Endothelial cell of hepatic sinusoid (primary cell): ENCODE data around the gene AREG.
"Not testable (repeated sequence)": the region's sequence is repeated elsewhere in the genome, so short reads cannot be mapped to it uniquely, and the experiment has no call there.

ENCODE experiments used
- in situ Hi-C: cut with HindIII; loops from 2 replicates; pipeline ENCODE4 v1.10.0; 2017; ENCODE audit warnings: low sequenced_read_pairs

Gene AREG, protein sequence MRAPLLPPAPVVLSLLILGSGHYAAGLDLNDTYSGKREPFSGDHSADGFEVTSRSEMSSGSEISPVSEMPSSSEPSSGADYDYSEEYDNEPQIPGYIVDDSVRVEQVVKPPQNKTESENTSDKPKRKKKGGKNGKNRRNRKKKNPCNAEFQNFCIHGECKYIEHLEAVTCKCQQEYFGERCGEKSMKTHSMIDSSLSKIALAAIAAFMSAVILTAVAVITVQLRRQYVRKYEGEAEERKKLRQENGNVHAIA

DNA sequence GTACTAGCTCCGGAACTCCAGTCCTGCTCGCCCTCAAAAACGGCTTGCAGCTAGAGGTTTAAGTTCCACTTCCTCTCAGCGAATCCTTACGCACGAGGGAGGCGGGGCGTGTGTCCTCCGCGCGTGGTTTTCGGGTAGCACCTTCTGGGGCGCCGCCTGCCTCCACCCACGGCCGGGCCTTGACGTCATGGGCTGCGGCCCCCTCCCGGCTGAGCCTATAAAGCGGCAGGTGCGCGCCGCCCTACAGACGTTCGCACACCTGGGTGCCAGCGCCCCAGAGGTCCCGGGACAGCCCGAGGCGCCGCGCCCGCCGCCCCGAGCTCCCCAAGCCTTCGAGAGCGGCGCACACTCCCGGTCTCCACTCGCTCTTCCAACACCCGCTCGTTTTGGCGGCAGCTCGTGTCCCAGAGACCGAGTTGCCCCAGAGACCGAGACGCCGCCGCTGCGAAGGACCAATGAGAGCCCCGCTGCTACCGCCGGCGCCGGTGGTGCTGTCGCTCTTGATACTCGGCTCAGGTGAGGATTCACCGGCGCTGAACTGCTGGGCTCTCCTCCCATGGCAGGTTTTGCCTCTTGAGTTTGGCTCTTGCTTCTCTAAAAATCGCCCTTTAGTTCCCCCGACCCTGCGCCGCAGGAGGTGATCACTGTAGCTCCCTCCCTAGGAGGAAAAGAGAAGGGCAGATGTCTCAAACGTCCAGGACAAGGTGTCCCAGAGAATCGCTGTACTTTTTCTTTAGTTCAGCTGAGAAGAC is at the start of gene AREG:
Gene AREG, plus strand, starts transcription at position 246 of the 752 bp plus-strand sequence. Its CDS starts 210 bp downstream, at position 456.
- in situ Hi-C loops = no loop called here

DNA sequence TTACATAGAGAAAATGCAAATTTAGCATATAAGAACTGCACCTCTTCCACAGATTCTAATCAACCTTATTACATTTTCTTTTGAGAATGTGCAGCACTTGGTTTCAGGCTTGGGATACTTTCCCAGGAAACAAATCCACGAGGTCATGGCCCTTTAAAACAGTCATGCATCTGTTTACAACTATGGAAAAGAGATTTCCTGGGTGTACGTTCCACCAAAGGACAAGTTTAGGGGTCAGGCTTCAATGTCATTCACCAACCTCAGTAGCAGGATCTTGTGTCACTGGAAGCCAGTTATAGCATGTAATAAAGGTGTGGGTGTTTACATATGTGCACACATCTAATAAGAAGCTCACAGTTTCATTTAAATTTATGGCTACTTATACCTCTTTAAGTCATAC is 49.3 kb upstream of the AREG start:
- in situ Hi-C loops = no loop called here

DNA sequence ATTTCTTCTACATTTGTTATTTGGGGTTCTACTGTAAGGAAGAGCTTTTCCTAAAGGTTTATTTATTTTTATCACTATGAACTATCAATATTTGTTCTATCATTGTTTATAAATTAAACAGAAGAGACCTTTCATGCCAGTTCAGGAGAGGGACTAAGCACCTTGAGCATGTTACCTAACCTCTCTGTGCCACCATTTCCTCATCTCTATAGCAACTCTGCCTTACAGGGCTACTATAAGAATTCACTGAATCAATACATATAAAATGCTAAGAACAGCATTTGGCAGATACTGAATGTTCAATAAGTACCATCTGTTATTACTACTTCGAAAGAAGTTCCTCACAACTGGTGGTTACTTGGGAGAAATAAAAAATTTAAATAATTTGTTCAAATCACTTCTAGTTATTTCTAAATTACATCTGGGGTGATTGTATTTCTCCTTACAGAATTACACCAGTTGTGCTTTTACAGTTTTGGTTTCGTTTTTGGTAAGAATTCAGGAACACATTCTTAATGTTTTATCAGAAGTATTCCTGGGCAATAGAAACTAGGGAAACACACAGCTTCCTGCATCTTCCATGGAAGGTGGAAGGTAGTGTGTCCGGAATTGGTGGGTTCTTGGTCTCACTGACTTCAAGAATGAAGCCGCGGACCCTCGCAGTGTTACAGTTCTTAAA is 47.0 kb upstream of the AREG start:
- in situ Hi-C loops = no loop called here

DNA sequence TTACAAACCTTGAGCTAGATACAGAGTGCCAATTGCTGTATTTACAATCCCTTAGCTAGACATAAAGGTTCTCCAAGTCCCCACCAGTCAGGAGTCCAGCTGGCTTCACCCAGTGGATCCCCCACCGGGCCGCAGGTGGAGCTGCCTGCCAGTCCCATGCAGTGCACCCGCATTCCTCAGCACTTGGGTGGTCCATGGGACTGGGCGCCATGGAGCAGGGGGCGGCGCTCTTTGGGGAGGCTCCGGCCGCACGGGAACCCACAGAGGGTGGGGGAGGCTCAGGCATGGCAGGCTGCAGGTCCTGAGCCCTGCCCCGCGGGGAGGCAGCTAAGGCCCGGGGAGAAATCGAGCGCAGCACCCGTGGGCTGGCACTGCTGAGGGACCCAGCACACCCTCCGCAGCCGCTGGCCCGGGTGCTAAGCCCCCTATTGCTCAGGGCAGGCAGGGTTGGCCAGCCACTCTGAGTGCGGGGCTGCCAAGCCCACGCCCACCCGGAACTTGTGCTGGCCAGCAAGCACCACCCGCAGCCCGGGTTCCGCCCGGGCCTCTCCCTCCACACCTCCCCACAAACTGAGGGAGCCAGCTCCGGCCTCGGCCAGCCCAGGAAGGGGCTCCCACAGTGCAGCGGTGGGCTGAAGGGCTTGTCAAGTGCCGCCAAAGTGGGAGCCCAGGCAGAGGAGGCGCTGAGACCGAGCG is 45.9 kb upstream of the AREG start:
- in situ Hi-C loops = not testable (repeated sequence)

DNA sequence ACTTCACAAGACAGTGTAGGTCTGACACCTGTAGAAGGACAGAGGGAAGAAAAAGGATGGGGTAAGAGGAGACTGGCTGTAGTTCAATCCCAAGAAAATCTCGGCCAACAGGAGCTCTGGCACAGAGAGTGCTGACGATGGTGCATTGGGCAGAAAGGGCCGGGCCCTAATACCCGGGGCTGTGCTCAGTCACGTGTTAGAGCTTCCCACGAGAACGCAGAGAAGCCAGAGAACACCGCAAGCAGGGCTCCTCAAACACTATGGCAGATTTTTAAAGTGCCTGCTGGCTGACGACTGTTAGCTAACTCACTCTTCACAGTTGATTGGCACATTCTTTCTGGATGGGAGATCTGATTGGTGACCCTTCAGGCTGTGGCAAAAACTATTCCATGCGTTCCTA is 44.5 kb upstream of the AREG start:
- in situ Hi-C loops = no loop called here

DNA sequence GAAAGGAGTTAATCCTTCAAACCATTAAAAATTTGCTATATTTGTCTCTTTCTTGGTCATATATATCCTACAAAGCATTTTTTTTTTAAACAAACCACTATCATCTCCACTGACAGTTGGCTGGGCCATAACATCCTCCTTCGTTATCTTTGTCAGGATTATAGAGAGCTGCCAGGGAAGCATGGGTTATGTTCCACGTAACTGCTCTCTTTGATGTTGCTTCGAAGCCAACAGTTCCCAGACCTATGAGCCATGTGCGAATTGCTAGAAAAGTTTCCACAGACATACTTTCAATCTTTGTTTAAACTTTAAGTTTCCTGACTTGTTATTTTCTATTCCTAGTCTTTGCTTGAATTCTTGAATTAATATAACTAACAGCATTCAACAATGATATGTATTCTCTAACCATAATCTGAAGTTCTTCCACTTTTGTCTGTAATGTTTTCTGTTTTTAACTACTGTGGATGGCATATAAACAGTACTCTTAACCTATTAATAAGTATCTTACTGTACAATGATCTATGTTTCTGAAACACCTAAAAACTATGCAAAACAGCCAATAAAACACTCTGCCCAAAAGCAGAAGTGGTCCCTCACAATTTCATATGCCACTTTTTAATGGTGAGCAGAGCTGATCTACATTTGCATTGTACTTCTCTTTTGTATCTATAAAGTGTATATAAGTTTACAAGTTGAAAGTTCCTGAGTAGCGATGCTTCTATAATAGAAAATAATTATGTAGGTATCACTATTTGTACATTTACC is 42.1 kb upstream of the AREG start:
- in situ Hi-C loops = no loop called here

DNA sequence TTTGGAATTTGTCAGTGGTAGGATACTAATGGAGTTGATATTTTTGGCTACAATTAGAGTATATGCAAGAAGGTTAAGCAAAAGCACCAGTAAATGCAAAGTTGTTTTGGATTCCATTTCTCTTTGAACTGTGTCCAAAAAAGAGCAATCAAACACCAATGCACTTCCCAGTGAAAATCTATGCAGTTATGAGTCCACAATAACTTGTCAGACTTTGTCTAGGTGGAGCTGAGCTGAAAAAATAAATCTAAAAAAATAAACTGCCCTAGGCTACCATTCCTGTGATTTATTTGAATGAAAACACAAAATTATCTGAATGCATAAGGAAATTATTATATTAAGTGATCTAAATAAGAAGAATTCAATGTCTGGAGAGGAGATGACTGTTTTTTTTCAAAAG is 37.0 kb upstream of the AREG start:
- in situ Hi-C loops = no loop called here

DNA sequence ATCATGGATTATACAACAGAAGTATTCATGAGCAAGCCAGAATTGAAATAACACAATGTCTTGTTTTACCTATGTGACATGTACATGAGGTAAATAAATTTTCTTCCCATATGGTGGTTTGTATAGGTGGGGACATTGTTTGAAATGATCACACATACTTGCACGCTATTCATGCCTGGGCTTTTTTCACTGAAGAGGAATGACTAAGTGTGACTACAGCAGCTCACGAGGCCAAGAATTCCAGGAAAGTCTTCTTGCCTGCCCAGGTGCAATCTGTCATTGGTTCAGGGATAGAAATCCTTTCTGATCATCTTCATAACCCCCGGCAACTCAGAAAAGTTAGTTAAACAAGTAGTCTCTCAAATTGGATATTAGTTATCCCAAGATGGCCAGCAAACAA is 36.3 kb upstream of the AREG start:
- in situ Hi-C loops = no loop called here

DNA sequence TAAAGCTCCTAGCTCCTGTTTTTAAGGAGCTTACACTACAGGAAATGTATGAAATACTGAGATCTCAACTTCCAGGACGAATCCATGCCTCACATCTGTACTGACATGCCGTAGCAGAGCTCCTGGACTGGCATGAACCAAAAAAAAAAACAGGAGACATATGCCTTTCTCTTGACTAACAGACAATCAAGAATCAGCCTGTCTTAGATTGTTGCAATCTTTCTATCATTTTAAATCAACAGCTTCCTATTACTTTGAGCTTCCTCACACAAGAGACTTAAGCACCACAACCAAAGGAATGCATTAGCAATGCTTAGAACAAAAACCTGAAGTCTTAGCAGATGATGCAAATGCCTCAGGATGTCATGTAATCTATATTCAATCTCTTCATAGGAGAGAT is 34.7 kb upstream of the AREG start:
- in situ Hi-C loops = no loop called here

DNA sequence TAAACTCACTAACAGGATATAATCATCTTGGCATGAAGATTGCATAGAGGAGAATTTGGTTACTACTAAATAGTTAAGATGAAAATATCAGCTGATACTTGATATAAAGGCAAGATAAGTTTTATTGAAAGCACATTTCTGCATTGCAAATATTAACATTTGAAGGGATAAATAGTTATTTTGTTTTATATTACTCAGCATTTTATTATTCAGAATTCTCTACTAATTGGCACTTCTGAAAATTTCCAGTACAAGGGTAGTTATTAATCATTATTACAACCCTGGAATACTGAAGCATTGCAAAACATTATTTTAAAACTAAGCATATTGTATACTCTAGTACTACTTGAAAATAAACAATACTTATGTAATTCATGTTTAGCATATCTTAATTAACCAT is 32.7 kb upstream of the AREG start:
- in situ Hi-C loops = no loop called here

DNA sequence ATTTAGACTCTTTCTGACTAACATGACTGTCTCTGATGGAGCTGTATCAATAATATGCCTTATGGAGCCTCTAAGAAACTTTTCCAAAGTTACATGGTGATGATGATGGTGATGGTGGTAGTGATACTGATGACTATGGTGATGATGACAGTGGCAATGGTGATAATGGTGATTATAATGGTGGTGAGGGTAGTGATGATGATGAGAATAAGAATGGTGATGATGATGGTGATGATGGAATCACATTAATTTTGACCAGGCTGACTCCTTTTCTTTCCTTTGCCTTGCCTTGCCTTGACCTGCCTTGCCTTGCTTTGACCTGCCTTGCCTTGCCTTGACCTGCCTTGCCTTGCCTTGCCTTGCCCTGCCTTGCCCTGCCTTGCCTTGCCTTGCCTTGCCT is 31.7 kb upstream of the AREG start:
- in situ Hi-C loops = no loop called here

DNA sequence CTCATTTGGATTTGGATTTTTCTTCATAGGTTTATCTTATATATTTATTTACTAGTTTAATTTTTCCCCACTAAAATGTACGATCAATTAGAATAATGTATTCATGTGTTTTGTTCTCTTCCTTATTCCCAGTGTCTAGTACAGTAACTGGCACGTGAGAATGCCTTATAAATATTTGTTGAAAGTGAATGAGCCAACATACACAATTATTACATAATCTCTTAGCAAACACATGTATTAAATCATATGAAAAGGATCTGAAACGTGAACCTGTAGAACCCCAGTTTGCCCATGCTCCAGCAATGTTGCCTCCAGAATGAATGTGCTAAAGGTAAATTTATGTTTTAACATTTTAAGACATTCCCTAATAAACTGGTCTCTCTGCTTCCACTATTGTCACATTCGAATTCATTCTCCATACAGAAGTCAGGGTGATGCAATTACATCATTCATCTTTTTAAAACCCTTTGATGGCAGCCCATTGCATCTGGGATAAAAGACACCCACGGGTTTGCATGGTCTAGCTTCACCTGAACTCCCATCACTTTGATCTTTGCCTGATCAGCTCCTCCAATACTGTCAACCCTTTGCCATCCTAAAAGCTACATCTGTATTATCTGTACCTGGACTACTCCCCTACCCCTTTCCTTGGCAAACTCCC is 30.7 kb upstream of the AREG start:
- in situ Hi-C loops = no loop called here

DNA sequence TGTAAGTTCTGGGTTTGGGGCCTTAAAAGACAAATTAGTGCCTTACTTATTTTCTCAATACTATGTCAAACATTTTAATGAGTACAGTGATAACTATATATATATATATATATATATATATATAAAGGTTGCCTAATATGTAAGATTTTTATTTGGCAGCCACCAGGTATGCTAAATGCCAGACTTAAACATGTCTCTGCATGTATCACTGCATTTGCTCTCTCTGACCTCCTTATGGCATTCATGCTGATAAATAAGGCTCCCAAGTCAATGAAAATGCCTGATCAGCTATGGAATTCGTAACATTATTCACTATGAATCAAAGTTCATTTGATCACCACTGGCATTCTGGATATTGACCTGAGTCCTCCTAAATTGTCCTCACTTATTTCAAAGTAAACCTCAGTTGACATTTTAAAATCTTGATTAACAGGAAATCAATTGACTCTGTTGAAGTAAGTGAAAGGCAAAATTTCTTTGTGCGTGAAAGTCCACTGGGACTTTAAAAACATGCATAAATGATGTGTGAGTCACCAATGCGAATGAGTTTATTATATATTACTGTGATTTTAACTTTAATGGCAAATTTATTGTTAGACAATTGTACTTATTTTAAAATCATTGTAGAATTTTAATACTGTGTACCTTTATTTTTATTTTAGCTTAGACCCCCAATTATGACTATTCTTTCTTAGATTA is 29.2 kb upstream of the AREG start:
- in situ Hi-C loops = no loop called here

DNA sequence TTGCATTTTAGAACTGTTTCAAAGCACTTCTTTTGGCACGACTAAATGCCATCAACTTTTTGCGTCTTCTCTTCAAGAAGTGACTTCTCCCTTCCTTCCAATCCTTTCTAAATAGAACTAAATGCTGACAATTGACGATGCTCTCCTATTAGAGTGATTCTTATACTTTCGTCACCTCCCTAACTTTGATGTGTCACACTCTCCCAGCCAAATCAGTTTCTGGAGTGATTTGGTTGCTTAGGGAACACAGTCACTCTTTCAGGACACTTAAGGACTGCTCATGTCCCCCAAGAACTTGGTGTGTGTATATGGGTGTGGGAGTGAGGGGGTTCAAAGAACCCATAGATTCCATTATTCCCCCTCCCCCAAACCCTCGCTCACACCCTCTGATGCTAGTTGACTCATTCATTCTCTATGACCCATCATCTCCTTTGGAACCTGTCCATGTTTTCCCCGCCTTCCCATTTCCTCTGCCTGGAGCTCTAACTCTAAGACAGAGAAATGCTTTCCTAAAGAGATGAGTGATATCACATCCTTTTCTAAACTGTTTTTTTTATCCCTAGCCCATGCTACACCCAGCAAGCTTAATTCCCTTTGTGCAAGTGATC is 26.8 kb upstream of the AREG start:
- in situ Hi-C loops = no loop called here

DNA sequence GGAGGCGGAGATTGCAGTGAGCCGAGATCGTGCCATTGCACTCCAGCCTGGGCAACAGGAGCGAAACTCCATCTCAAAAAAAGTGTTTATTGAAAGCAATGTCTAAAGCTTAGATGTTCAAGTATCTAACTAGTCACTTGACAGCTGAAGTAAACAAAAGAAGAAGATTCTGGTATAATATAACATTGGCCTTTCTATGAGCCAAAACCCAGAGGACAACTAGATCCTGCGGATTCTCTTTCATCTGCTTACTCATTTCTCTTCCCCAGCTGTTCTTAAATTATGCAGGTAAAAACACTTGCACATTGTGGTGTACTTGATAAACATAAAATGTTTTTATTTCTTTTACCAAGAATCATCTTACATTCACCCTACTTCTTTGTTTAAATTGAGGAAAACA is 24.1 kb upstream of the AREG start:
- in situ Hi-C loops = loop anchor here (5.0 kb wide), 1 partner anchor 34 kb away; no protein-coding TSS in a partner anchor

DNA sequence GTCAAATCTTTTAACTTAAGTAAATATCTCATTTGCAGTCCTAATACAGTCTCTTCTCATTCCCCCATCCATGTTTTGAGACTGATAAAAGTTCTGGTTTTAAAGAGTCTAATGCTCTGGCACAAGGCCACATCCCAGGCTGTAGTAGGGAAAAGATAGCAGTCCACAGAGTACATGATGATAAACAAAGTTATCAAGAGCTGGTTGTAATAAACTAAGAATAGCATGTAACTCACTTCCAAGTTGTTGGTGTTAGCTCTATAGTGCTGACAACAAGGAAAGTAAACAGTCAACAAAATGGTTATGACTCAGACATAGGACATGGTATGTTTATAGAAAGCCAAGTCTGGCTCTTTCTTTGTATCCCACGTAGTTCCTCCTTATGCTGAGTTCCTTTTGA is 21.8 kb upstream of the AREG start:
- in situ Hi-C loops = loop anchor here (5.0 kb wide), 1 partner anchor 36 kb away; no protein-coding TSS in a partner anchor

DNA sequence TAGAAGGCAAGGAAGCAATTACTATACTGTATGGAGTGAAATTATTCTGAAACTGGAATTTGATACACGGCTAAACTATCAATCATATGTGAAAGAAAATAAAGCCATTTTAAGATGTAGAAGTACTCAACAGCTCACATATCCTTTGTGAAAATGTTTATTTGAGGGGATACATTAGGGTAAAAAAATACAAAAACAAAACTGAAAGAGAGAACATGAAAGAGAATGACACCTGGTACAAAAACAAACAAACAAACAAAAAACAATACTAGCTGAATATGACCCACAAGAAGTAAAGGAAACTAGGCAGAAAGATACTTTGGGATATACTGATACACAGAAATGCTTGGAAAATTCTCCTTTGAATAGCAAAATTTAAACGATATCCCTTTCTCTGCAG is 20.8 kb upstream of the AREG start:
- in situ Hi-C loops = loop anchor here (5.0 kb wide), 1 partner anchor 37 kb away; no protein-coding TSS in a partner anchor

DNA sequence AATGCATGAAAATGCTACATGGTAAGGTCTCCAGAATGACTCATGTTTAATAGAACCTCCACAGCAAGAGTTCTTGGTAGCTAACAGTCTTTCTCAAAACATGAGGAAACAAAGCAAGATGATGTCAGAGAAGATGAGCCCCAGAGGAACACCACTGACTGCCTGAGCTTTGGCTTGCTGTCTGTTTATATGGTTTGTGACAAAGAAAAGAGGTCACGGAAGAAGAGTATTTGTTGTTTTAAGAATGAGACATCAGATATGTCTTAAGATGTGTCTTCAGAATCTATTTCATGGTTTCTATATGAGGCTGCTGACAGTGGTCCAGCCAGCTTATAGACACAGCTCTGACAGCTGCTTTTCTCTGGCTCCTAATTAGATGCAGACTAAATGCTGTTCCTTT is 18.8 kb upstream of the AREG start:
- in situ Hi-C loops = no loop called here

DNA sequence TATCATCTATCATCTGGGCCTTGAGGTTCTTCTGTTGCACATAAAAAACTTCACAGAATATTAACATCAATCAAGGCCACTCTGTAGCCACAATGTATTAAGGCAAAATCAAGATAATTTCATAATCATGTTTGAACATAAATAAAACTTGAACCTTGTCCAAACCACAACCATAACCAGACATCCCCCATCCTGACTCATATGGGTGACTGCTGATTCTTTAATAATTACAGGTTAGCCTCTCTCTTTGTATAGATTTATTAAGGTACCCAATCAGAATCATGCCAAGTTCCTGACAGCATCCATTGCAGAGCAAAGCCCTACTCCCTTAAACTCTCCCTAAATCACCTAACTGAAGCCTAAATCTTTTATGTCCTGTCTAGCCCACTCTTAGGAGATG is 16.7 kb upstream of the AREG start:
- in situ Hi-C loops = no loop called here
